Measurements from ENCODE around the gene PDP2.
A peak's percentile ranks its signal among the peaks of the same experiment; 100 is the strongest.

The PDP2 gene

DNA sequence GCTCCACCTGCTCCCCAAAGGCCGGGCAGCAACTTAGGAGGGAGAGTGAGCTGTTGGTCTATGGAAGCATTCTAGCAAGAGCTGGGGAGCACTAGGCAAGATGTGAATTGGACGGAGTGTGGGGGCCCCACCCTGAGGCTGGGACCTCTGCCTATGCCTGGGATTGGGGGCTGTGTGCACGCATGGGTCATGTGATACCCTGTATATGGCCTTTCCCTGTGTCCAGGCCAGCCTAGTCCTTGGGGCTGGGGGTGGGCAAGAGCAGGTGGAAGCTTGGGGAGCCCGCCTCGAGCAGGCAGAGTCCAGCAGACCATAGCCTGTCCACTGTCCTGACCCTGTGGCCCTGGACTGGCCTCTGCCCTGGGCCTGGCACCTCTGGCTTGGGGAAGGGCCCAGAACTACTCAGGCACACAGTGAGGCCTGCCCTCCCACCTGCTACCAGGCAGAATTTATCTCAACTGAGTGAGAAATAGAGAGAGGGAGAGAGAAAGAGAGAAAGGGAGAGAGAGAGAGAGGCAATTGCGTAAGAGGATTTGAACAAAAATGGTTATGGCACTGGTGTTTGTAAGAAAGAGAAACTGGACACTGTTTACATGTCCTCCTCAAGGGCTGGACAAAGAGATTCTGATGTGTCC lies 19.1 kb downstream of the PDP2 start:
- peak; percentile 55 to 73 for DNase-seq

DNA sequence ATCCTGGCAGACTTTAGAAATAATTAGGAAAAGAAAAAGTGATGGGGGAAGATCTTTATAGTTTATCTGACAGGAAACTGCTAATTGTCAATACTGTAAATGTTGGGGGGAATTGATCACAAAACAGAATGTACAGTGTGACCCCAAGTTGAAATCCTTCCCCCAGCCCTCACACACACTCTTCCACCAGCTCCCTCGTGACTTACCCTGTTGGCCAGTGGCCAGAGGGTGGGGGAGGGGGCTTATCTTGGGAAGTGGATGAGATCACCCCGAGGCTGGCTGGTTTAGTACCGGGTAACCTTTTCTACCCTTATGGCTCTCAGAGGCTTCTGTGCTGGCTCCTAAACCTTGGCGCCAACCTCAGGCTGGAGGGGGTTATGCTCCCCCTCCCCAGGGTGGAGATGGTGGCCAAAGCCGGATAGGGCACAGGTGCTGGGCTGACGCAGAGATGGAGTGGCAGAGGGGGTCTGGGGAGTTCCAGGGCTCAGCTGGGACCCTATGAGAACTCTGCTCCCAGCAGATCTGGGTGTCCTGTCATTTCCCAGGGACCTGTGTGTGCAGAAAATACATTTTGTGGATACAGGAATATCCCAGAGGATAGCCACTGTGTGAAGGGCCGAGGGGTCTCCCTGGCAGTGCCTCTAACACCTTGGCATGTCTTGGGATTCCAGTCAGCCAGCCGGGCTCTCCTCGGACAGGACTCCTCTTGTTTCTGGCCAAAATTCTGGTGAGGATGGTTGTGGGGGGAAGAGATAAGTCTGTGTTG lies 19.8 kb downstream of the PDP2 start:
- peak; percentile 94 to 97 for DNase-seq
- no peak for TF ChIP-seq GATA1 (IDR thresholded peaks at IDR 0.05; ENCODE audit: low read depth, low read length)
- TF ChIP-seq POLR2A (IDR thresholded peaks at IDR 0.05; ENCODE audit: low read length) = peak; percentile 73

More for the DNA sequence above, 19.1 kb downstream of the PDP2 start:
- TF ChIP-seq POLR2A (IDR thresholded peaks at IDR 0.05; ENCODE audit: low read length) (no peak), GATA1 (IDR thresholded peaks at IDR 0.05; ENCODE audit: low read depth, low read length) (no peak)

DNA sequence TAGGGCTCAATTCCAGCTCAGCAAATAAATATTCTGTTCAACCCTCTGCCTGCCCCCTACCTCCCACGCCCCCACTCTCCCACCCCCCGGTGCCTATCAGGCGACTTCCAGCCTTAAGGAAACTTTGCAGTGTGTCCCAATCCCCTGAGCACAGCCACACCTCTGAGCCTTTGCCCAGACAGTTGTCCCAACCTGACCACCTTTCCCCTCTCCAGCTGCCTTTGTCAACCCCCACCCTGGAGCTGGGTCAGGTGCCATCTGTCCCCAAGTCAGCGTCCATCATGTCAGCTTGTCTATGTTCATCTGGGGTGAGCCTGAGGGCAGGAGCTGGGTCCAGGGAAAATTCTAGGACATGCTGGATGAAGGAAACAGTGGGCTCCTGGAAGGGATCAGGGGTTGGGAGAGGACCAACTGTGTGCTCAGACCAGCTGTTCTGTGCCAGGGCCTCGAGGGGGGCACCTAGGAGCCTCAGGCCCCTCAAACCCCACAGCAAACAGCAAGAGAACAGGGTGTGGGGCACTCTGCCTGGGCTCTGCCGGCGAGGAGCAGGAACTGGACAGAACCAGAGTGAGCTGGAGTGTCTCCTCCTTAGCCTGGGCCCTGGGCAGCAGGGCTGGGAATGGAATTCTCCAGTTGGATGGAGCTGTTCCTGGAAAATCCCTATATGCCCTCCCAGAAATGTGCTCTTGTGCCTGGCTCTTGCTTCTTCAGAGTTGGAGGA lies 20.6 kb downstream of the PDP2 start:
- TF ChIP-seq POLR2A (IDR thresholded peaks at IDR 0.05; ENCODE audit: low read length) = no peak
- no peak for TF ChIP-seq GATA1 (IDR thresholded peaks at IDR 0.05; ENCODE audit: low read depth, low read length)
- DNase-seq = peak in 1 of 2 experiments; percentile 58

DNA sequence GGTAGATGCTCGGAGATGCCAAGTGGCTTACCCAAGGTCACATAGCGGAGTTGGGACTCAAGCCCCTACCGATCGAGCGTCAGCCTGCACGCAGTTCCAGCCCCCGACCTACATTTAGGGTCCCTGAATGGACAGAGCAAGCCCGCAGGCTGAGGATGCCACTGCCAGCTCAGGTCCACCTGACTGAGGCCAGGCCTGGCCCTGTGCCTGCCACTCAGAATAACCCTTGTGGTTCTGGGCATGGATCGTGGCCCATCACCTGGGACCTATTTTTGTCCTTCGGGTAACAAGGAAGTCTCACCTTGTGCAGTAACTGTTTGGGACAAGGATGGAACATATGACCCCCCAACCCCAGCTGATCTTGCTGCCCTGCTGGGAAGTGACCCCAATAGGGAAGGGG lies 21.3 kb downstream of the PDP2 start:
- no peak for DNase-seq
- no peak for TF ChIP-seq GATA1 (IDR thresholded peaks at IDR 0.05; ENCODE audit: low read depth, low read length)
- TF ChIP-seq POLR2A (IDR thresholded peaks at IDR 0.05; ENCODE audit: low read length) = no peak

DNA sequence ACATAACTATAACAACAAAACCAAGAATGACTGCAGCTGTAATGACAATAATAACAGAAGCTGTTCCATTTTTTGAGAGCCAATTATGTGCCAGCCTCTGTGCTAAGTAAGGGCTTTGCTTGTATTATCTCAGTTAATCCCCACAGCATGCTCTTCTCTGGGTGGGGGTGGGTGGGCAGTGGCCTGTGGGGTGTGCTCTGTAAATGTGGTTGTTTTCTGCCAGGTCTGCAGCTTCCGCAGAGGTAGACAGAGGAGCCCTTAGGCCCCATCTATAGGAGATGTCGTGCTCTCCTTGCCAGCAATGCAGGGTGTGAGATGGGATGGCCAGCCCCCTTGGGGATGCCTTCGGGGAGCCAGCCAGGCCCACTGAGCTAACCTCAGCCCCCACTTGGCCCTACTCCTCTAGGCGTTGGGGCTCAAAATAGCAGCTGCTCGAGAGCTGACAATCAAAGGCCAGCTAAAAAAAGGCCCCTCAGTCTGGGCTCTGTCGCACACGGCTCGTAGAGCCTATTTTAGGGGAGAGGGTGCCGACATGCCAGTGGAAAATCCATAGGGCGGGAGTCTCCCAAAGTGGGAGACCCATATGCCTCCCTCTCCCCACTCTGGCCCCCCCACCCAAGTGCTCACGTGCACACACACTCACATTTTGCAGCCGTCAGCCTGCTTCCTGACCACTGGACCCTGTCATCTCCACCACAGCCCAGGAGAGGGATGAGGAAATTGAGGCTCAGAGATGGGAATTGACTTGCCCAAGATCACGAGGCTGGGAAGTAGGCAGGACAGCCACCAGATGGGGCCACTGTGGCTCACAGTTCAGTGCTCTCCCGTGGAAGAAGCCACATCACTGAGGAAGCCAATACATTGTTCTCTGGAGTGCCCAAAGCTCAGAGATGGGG lies 22.6 kb downstream of the PDP2 start:
- peak in 1 of 2 experiments; percentile 58 for DNase-seq
- TF ChIP-seq GATA1 (IDR thresholded peaks at IDR 0.05; ENCODE audit: low read depth, low read length) (no peak), POLR2A (IDR thresholded peaks at IDR 0.05; ENCODE audit: low read length) (no peak)

DNA sequence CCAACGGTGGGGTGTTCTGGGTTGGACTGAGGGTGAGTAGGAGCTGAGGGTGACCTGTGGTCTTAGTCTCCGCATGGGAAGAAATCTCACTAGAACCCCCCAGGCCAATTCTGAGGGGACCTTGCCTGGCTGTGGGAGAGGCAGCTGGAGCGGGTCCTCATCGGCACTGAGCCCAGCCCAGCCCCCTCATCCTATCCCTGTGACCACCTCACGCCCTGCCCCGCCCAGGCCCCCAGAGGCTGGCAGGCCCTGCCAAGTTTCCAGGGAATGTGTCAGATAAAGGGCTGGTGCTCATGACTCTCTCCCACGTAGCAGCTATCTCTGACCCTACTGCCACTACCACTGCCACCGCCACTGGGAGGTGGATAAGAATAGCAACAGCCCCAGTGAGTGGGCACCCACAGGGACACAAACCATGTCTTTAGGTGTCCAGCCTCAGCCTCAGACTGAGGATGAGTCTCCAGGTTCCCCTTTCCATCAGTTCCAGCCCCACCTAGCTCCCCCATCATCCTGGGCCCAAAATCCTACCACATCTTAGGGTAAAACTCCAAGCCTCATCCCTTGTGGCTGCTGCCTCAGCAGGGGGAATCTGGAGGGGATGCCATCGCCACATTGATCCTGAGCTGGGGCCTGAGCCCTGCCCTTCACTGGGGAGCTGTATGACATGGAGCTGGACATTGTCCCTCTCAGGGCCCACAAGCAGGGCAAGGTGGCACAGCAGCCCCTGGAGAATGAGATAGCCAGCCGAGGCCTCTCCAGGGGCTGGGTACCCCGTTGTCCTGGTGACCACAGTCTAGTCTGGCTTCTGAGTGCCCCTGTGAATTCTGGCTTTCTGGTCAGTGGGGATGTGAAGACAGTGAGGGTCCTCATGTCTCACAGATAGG lies 23.5 kb downstream of the PDP2 start:
- TF ChIP-seq POLR2A (IDR thresholded peaks at IDR 0.05; ENCODE audit: low read length) (peak; percentile 70), GATA1 (IDR thresholded peaks at IDR 0.05; ENCODE audit: low read depth, low read length) (no peak)
- peak; percentile 57 to 69 for DNase-seq

DNA sequence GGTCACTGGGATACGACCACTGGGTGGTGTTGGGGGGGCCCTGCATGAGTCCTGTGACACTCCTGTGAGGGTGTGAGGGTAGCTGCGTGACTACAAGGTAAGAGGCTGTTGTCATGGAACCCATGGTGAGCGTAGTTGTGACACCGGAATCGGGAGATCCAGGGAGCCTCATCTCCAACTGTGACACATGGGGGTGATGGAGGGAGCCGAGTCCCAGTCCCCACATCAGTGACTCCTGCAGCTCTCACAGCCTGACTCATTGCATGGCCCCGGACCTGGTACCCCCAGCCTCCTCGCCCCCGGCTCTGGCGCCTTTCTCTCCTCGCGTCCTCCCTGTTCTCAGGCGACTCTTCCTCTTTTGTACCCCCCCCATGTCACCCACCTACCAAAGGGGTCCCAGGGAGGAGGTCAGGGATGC lies 24.1 kb downstream of the PDP2 start:
- TF ChIP-seq GATA1 (IDR thresholded peaks at IDR 0.05; ENCODE audit: low read depth, low read length) = no peak
- no peak for TF ChIP-seq POLR2A (IDR thresholded peaks at IDR 0.05; ENCODE audit: low read length)
- no peak for DNase-seq

DNA sequence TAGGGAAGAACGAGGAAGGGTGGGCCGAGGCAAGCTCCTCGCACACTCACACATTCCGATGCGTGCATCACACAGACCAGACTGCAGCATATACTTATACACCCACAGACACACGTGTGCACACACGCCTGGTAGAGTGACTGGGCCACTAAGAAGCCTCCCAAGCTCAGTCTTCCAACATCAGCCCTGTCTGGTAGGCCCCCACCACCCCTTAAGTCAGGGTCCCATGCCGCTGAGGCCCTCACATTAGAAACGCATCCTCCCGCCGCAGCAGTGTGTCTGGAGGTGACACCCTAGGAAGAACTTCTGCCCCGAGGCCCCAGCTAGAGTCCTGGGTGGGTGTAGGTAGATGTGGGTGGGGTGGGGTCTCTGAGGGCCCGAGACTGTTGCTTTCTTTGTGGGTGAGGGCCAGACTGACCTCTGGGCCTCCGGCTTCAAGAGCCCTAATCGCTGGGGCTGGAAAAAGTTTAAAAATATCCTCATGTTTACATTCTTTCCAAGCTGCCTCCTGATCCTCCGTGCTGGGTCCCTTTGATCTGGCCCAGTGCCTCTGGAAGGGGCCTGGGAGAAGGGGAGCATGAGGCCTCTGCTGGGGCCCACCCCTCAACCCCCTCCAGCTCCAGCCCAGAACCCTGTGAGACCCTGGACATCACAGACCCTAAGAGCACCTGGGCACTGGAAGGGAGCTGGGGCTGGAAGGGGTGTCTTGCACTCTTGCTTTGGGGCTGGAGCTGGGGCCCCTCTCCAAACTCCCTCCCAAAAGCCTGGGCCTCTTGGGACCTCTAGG lies 24.7 kb downstream of the PDP2 start:
- TF ChIP-seq POLR2A (IDR thresholded peaks at IDR 0.05; ENCODE audit: low read length) (no peak), GATA1 (IDR thresholded peaks at IDR 0.05; ENCODE audit: low read depth, low read length) (no peak)
- DNase-seq = no peak

DNA sequence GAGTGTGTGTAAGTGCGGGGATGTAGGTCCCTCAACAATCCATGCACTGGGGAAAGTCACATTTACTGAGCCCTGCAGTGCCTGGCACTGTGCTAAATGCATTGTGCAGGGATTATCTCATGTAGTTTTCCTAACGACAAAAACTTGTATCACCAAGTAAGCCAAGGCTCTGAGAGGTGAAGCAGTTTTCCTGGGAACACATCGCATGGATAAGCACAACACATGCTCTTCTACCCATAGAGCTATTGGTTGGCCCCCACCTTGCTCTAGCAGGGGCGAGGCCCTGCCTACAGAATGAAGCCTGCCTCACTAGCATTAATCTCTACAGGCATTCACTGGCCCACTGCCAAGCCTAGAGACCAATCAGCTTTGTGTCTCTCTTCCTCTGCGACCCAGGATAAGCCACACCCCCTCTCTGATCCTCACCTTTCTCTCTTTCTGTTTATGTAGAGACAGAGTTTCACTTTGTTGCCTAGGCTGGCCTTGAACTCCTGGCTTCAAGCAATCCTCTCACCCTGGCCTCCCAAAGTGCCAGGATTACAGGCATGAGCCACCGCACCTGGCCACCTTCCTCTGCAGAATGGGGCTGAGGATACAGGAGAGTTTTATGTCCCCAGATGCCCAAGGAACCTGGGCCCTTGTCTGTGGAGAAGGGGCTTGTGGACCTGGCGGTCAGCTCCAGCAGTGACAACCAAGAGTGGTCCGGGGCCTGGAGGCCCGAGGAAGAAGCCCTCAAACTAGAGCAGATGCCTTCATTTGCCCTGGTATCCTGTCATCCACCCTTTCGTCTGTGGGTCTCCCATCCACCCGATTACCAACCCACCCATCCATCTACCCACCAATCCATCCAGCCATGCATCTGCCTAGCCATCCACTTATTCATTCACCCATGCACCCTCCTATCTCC lies 25.6 kb downstream of the PDP2 start:
- TF ChIP-seq POLR2A (IDR thresholded peaks at IDR 0.05; ENCODE audit: low read length) (peak; percentile 34), GATA1 (IDR thresholded peaks at IDR 0.05; ENCODE audit: low read depth, low read length) (no peak)
- DNase-seq = peak; percentile 93 to 95

DNA sequence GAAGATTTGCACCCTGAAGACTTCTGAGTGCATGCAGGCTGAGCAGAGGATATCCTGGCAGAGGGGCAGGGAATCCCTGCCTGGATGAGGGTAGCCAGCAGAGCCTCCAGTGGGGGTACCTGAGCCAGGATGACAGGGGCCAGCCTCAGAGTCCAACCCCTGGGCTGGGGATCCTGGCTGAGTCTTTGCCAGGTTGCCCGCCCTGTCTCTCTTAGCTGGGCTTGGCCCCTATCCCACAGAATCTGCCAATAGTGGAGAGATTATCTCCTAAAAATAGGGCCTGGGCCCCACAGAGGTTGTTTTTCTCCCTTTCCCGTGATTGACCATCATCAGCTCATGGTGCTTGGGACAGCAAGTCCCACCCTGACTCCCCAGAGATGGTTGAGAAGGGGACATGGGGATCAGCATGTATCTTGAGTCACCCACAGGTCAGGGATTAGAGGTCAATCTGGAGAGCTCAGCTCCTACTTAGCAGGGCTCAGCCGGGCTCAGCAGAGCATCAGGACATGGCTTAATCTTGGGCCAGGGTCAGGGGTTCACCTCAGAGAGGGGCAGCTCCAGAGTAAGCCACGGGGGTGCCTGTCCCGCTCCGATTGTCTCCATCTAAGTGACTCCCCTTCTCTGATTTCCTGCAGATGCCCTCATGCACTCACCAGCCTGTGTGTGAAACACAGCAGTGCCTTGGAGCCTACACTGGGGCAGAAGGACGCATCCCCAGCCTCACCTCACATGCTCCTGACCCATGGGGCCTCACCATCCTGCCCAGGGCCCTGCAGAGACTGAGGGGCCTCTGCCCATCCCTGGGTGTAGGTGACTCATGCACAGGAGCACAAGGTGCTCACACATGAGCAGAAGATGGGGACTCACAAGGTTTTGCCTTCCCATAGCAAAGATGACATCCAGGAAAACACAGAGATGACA lies 26.9 kb downstream of the PDP2 start:
- TF ChIP-seq GATA1 (IDR thresholded peaks at IDR 0.05; ENCODE audit: low read depth, low read length) (no peak), POLR2A (IDR thresholded peaks at IDR 0.05; ENCODE audit: low read length) (no peak)
- DNase-seq = no peak
